SU-DHL-6 (cell line): ENCODE data around the gene SERPINA3.

ENCODE experiments used
- CTCF ChIP-seq: fragments of 200-600 bp; sonication (generic); IDR thresholded peaks from one replicate; pipeline ENCODE4 v1.5.1; 2017; ENCODE audit warnings: antibody characterized with exemption, mild to moderate bottlenecking, low read length, moderate library complexity; ENCODE audit not compliant: insufficient read depth, poor library complexity, severe bottlenecking
- EZH2phosphoT487 ChIP-seq: fragments of 200-600 bp; sonication (generic), shearing (Covaris generic); conservative IDR thresholded peaks from 2 replicates; pipeline ENCODE4 v1.6.1; 2018; ENCODE audit warnings: mild to moderate bottlenecking, antibody characterized with exemption, low read length, moderate library complexity, mixed read lengths

GRCh38 chr14:94598506-94598815 lies 13.7 kb upstream of the SERPINA3 start:
- TF ChIP-seq CTCF (no peak), EZH2phosphoT487 (no peak)
